GM12878 (cell line): ENCODE measurements around the gene HSD17B12.

Experiments
- CBX3 ChIP-seq: fragments of 200-600 bp; sonication (generic); IDR thresholded peaks from 2 replicates; pipeline ENCODE4 v1.6.1; 2016; ENCODE audit warnings: low read depth, borderline replicate concordance
- EP300 ChIP-seq, 2 experiments: fragments of 150-350 bp in 1 of 2; IDR thresholded peaks; 2 replicates each; pipeline ENCODE4 v1.6.1; 2011 to 2012; ENCODE audit warnings: low read depth in 2 of 2, low read length in 2 of 2, borderline replicate concordance in 1 of 2, improper control_type of control experiment in 1 of 2, inconsistent platforms in 1 of 2; ENCODE audit not compliant: control insufficient read depth in 1 of 2
- GABPA ChIP-seq: IDR thresholded peaks from 2 replicates; pipeline ENCODE4 v1.6.1; 2014; ENCODE audit warnings: antibody characterized with exemption, low read depth, mild to moderate bottlenecking, inconsistent platforms
- IKZF1 ChIP-seq: fragments of 450-650 bp; conservative IDR thresholded peaks from 2 replicates; pipeline ENCODE4 v1.6.1; 2017; ENCODE audit warnings: antibody characterized with exemption, mild to moderate bottlenecking
- SPI1 ChIP-seq: IDR thresholded peaks from 2 replicates; pipeline ENCODE4 v1.6.1; 2011; ENCODE audit warnings: low read depth, mild to moderate bottlenecking, low read length, moderate library complexity, borderline replicate concordance; ENCODE audit not compliant: insufficient read depth

DNA sequence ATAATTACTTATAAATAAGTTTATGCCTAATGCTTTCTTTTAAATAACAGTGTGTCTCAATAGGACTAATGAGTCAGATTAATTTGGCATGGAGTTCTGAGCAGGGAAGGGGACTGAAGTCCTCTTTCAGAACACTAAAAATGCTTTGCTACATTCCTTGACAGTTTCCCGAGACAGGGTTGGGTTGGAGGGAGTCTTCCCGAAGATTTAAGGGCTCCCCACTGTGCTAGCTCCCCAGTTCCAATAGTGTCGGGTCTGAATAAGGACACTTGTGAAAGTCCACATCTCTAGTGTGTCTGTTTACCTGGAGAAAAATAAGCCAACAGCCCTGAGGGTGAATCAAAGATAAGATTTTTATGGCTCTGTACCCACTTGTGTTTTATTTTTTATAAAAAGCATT lies 41.8 kb upstream of the HSD17B12 start:
- TF ChIP-seq SPI1 (no peak), GABPA (no peak), EP300 (IDR thresholded peaks at IDR 0.05; ENCODE audit: borderline replicate concordance in 1 of 2, control insufficient read depth in 1 of 2, low read depth in 2 of 2, low read length in 2 of 2) (no peak), IKZF1 (no peak), CBX3 (no peak)
